ENCODE measurements around the gene SUSD6.
"Not testable (repeated sequence)": the region's sequence is repeated elsewhere in the genome, so short reads cannot be mapped to it uniquely, and the experiment has no call there.

SUSD6 gene

GRCh38 chr14:69624136-69624535, 12.7 kb downstream of the SUSD6 start:
- no peak for DNase-seq

DNA sequence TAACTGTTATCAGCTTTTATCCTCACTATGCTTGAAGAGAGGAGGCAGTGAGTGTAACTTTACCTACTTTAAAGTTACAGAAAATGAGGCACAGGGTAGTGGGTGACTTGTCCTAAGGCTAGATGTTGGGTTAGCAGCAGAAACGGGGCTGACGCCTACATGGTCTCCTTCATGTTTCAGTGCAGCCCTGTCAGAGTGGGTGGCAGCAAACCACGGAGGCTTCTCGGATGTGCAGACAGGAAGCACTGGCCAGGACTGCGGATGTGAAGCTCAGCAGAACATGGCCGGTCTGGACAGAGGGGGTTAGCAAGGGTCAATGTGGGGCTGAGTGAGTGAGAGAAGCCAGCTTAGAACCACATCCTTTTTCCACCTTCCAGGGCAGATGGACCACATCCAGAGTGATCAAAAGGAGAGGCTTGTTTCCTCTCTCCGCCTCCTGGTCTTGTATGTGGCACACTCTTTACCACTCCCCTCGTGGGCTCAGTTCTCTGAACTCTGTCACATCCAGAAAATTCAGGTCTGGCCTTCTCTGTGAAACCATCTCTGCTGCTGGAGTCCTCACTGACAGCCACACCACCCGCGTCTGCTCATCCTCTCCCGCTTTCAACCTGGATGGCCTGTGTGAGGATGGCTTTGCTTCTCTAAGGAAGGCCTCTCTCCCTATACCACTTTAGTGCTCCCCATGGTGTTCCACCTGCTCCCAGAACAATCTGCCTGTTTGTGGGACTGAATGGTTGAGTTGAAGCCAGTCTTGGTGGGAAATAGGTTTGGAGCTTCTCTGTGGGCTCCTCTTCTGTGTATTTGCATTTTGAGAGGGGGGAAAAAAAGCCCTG, 14.1 kb downstream of the SUSD6 start:
- DNase-seq, result no peak

DNA sequence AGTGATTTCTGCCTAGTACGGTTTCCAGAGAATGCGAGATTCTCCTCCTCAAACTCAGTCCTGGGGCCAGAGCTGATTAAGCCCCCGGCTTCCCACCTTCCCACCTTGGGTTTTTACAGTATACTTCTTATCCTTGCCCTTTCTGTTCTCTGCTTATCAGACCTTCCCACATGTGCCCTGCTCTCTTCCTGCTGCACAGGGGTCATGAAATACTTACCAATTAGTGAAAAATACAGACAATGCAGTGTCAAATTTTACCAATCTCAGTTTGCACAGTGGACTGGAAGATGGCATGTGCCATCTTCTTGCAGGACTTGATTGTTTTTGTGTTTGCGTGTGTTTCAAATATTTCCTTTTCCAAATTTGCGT, 14.7 kb downstream of the SUSD6 start:
- DNase-seq, result no peak

DNA sequence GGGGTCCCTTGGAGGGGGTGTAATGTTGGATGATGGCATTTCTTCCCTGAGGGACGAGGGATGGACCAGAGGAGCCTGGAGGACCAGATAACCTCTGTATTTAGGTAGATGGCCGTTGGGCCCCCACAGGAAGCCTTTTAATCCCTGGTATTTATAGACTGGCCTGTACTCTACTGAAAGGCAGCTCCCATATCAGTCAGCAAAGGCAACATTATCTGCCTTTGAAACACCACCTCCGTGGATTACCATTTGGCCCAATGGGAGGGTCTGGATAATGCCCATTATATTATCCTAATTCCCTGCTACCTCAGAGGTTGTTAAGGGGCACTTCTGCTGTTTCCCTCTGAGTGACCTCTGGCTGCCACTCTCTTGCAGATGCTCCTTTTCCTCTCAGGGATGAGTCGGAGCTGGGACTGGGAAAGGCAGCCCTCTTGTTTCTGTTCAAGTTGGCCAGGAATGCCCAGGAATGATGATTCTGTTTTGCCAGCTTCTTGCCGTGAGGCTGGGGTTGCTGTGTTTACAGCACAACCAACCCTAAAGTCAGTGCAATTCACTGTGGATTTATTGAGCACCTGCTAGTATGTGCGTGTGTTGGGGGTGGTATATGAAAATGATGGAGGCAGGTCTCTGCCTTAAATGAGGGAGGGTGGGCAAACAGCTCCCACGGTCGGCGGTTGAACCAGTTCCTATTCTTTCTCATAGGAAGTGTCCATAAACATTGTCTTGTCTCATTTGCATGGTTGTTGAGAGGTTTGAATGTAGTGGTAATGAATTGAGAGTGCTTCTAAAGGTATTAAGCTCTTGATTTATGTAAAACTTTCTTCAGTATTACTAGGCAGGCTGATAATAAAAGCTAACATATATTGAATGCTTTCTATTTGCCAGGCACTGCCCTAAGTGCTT, 18.1 kb downstream of the SUSD6 start:
- DNase-seq, result no peak

- DNase-seq, result no peak
These were observed 19.0 kb downstream of the SUSD6 start for GRCh38 chr14:69630360-69630759.

- peak; percentile 60 for DNase-seq
These were observed 20.1 kb downstream of the SUSD6 start for GRCh38 chr14:69631509-69631908.

DNA sequence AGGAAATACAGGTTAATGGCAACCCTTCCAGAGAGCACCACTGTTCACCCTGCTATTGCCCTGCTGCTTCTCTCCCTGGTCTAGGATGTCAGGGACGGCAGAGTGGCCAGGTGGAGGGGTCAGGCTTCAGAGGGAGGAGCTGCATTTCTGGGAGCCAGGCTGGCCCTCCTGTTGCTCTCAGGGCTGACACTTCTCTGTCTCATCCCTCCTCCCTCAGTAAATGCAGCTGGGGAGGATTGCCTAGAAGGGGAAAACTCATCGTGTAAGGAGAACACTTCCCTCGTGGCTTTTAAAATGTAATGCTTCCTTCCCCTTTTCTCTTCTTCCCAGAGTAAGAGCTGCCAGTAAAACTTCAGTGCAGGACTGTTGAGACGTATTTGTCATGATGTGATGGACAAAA, 20.8 kb downstream of the SUSD6 start:
- no peak for DNase-seq

GRCh38 chr14:69632593-69633151, 21.3 kb downstream of the SUSD6 start:
- DNase-seq, result no peak

- no peak for DNase-seq
These were observed 21.8 kb downstream of the SUSD6 start for GRCh38 chr14:69633238-69633637.

GRCh38 chr14:69635981-69636639, 24.7 kb downstream of the SUSD6 start:
- DNase-seq, result no peak

DNA sequence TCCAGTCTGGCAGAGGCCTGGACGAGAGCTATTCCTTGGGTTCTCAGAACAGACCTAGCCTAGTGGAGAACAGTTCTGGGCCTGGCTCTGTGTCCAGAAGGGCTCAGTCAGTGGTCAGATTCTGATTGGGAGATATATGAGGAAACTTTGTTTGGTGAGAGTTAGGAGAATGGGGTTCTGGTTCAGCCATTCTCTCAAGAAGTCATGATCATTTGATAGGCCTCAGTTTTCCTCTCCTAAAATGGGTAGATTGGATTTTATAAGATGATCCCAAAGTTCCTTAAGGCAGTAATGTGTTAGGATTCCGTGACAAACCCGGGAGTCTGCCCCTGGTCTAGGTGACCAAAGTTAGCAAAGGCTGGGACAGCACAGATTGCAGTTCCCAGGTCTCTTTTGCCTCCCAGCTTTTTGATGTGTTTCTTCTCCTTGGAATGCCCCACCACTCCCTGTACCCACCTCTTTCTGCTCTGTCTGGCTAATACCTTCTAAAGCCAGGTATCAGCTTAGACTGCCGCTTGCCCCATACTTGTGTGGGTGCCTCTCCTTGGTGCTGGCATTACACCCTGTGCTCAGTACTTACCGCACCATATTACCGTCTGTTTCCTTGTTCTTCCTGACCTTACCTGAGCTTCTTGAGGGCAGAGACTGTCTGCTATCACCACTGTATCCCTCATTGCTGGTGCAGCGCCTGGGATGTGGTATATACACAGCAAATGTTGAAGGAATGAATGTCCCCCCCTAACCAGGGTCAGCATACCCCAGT, 25.5 kb downstream of the SUSD6 start:
- DNase-seq, result no peak

GRCh38 chr14:69637503-69638031, 26.2 kb downstream of the SUSD6 start:
- no peak for DNase-seq

- DNase-seq, result no peak
These were observed 29.5 kb downstream of the SUSD6 start for GRCh38 chr14:69640931-69641330.

GRCh38 chr14:69642212-69642793, 30.9 kb downstream of the SUSD6 start:
- DNase-seq, result not testable (repeated sequence)

- DNase-seq, result no peak
These were observed 32.2 kb downstream of the SUSD6 start for GRCh38 chr14:69643430-69644200.

GRCh38 chr14:69644814-69645213, 33.4 kb downstream of the SUSD6 start:
- DNase-seq, result no peak

- DNase-seq, result no peak
These were observed 35.8 kb downstream of the SUSD6 start for GRCh38 chr14:69647213-69647612.

DNA sequence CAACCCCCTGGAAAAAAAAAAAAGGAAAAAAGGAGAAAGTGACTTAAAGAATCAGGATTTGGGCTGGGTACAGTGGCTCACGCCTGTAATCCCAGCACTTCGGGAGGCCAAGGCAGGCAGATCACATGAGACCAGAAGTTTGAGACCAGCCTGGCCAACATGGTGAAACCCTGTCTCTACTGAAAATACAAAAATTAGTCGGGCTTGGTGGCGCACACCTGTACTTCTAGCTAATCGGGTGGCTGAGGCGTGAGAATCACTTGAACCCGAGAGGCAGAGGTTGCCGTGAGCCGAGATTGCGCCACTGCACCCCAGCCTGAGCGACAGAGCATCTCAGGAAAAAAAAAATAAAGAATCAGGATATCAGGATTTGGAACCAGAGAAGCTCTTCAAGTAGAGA, 36.2 kb downstream of the SUSD6 start:
- DNase-seq, result not testable (repeated sequence)

DNA sequence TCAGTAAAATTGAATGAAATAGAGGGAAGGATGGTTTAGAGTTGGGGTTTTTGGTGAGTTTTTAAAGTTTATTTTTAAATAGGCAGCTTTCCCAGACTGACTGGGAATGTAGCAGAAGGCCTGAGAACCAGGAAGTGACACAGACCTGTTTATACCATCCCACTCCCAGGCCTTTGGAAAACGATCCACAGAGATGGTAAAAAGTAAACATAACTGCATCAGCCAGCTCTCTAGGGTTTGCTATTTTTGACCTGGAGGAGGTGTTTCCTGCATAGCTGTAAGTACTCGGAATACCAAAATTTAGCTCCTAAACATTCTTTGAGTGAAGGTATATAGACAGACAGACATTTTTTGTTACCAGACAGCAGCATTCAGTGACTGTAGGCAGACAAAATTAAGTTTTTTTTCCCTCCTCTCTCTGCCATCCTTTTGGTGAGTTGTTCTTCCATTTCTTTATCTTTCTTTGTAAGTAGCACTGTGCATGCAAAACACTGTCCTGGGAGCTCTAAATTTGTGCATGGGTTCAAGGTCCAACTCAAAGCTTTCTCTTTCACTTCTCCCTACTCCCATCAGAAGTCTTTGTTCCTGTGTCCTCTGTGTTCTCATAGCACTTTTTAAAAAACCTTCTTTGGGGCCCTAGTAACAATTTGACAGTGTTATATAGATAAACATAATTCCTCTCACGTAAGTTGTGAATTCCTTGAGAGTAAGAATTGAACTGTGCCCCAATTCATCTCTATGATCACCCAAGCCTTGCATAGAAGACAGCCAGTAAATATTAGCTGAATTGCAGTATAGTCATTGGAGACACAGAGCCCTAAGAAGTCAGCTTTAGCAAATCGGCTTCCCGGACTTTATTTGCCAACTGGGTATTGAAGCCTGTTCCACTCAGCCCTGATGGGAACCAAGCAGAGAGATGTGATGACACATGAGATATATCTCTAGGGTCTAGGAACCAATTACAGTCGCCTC, 37.4 kb downstream of the SUSD6 start:
- DNase-seq, result peak; percentile 44
